ENCODE measurements around the gene FKBP8.

Gene FKBP8

DNA sequence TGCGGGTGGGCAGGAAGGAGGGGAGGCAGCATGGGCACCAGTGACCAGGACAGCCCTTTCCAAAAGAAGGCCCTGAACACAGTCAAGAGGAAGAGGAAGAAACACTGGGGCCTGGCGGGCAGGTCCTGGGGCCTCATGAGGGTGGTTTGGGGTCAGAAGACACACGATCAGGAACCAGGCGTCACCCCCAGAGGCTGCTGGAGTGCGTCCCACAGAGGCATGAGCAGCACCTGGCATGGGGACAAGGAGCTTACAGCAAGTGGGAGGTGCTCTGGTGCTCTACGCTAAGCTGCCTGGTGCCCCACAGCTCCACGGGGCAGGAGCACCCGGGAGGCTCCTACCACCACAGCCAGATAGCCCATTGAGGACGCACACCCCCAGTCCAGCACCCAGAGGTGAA, 41.5 kb downstream of the FKBP8 start:
- TF ChIP-seq, protein P1, sequence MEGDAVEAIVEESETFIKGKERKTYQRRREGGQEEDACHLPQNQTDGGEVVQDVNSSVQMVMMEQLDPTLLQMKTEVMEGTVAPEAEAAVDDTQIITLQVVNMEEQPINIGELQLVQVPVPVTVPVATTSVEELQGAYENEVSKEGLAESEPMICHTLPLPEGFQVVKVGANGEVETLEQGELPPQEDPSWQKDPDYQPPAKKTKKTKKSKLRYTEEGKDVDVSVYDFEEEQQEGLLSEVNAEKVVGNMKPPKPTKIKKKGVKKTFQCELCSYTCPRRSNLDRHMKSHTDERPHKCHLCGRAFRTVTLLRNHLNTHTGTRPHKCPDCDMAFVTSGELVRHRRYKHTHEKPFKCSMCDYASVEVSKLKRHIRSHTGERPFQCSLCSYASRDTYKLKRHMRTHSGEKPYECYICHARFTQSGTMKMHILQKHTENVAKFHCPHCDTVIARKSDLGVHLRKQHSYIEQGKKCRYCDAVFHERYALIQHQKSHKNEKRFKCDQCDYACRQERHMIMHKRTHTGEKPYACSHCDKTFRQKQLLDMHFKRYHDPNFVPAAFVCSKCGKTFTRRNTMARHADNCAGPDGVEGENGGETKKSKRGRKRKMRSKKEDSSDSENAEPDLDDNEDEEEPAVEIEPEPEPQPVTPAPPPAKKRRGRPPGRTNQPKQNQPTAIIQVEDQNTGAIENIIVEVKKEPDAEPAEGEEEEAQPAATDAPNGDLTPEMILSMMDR (IDR thresholded peaks at IDR 0.05; ENCODE audit: low read depth, low read length, missing control alignments): no peak
- no peak overlapping the region for H3K4me3 ChIP-seq (replicated peaks; ENCODE audit: low read depth, low read length)
- no peak for DNase-seq (ENCODE audit: extremely low read depth, low read depth)

GRCh38 chr19:18501351-18501750, 42.0 kb downstream of the FKBP8 start:
- no peak for DNase-seq (ENCODE audit: extremely low read depth, low read depth)
- H3K4me3 ChIP-seq (replicated peaks; ENCODE audit: low read depth, low read length): no peak overlapping the region
- TF ChIP-seq, protein P1 (IDR thresholded peaks at IDR 0.05; ENCODE audit: low read depth, low read length, missing control alignments): no peak

DNA sequence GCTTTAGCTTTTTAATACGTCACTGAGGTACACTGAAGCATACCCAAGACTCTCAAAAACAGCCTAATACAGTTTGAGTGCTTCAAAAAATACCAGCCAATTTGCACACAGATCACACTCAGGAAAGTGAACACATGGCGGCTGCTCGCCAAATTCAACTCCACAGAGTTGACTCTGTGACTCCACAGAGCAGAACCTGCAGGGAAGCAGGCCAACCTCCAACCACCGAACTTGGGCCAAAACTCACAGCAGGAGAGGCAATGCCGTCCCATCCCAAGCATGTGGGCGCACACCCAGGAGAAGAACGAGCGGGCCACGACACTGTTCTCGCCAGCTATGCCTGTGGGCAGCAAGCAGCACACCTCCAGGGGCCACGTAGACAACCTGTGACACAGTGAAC, 42.6 kb downstream of the FKBP8 start:
- H3K4me3 ChIP-seq (replicated peaks; ENCODE audit: low read depth, low read length): no peak overlapping the region
- TF ChIP-seq, protein P1 (IDR thresholded peaks at IDR 0.05; ENCODE audit: low read depth, low read length, missing control alignments): no peak
- DNase-seq (ENCODE audit: extremely low read depth, low read depth): no peak

GRCh38 chr19:18500376-18500775, 43.0 kb downstream of the FKBP8 start:
- TF ChIP-seq, protein P1 (IDR thresholded peaks at IDR 0.05; ENCODE audit: low read depth, low read length, missing control alignments): no peak
- DNase-seq (ENCODE audit: extremely low read depth, low read depth): no peak

DNA sequence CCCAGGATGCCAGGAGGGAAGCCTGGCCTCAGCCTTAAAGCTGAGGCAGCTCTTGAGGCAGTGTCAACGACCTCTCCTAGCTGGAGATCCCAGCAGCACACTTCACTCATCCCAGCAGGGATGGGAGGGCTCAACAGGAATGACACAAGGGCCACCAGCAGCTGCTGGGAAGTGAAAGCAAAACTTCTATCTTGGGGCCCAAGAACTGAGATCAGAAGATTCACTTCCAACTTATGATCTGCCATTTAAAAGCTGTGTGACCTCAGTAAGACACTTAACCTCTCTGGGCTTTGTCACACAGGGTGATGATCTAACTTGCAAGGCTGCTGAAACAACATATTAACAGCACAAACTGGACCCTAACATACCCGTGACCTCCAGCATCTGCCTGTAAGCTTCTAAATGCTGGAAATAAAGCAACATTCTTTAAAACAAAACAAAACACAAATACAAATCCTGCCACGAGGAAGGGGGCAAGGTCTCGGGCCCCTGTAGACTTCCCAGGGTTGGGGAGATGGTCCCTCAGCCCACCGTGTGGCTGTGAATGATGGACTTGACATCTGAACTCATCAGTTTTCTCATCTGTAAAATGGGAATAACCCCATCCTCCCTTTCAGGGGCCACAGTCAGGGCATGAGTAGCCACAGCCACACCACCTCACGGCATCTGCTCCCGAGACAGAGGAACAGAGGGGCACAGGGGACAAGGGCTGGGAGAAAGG, 44.2 kb downstream of the FKBP8 start:
- H3K4me3 ChIP-seq (replicated peaks; ENCODE audit: low read depth, low read length): no peak overlapping the region
- TF ChIP-seq, protein P1 (IDR thresholded peaks at IDR 0.05; ENCODE audit: low read depth, low read length, missing control alignments): no peak
- no peak for DNase-seq (ENCODE audit: extremely low read depth, low read depth)

More at GRCh38 chr19:18500376-18500775, 43.0 kb downstream of the FKBP8 start:
- no peak overlapping the region for H3K4me3 ChIP-seq (replicated peaks; ENCODE audit: low read depth, low read length)

DNA sequence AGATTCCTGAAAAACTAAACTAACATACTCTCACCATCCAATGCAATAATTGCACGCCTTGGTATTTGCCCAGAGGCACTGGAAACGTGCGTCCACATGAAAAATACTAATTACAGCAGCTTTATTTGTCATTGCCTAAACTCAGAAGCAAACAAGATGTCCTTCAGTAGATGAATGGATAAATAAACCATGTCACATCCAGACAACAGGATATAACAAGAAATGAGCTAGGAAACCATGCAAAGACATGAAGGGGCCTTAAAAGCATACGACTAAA, 46.5 kb downstream of the FKBP8 start:
- no peak overlapping the region for H3K4me3 ChIP-seq (replicated peaks; ENCODE audit: low read depth, low read length)
- TF ChIP-seq, protein P1 (IDR thresholded peaks at IDR 0.05; ENCODE audit: low read depth, low read length, missing control alignments): no peak
- DNase-seq (ENCODE audit: extremely low read depth, low read depth): no peak

All from HFF-Myc (cell line).